Stimulated activated CD8-positive, alpha-beta memory T cell treated with anti-CD3 and anti-CD28 coated beads, Interleukin-2, amount 100 ng/mL, for 48 hours (primary cell): ENCODE results near the gene IL20.
"Not testable (repeated sequence)": the region's sequence is repeated elsewhere in the genome, so short reads cannot be mapped to it uniquely, and the experiment has no call there.

Source experiments
- DNase-seq, 2 donors: peaks; one replicate each; pipeline ENCODE4 v3.0.0-alpha.2; 2020; ENCODE audit warnings: low read depth in 2 of 2

Gene IL20

DNA sequence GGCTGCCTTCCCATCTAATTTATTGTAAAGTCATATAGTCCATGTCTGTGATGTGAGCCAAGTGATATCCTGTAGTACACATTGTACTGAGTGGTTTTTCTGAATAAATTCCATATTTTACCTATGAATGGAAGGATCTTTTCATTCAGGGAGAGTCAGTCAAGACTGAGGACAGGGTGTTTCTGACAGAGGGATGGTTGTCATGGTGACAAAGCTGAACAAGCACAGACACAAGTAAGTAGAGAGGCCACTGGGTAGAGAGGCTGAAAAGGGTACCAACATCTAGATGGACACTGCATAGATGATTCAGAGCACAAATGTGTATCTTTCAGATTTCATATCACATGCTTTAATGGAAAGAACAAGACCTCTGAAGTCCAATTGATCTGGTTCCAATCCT lies 22.6 kb upstream of the IL20 start:
- no peak for DNase-seq

GRCh38 chr1:206843626-206844025 lies 21.8 kb upstream of the IL20 start:
- no peak for DNase-seq

DNA sequence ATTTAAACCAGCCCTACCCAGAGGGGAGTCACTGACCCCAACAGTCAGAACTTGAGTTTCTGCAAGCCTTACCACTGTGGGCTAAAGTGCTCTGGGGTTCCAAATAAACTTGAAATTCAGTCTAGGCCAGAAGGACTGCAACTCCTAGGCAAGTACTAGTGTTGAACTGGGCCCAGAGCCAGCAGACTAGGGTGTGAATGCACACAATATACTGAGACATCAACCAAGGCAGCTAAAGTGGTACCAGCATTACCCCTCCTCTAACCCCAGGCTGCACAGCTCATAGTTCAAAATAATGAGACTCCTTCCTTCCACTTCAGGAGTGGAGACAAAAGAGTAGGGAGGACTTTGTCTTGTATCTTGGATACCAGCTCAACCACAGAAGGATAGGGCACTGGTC lies 18.9 kb upstream of the IL20 start:
- DNase-seq: no peak

DNA sequence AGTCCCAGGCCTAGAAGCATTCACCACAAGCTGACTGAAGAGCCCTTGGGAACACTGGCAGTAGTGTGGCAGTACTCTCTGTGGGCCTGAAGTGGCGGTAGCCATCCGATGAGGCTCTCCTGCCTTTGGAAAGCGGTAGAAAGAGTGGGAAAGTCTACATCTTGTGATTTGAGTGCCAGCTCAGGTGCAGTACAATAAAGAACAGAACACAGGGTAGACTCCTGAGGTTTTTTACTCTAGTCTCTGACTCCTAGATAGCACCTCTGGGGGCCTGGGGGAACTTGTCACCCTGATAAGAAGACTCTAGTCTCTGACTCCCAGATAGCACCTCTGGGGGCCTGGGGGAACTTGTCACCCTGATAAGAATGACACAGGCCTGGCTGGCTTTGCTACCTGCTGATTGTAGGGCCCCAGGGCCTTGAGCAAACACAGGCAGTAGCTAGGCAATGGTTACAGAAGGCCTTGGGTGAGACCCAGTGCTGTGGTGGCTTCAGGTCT lies 18.0 kb upstream of the IL20 start:
- DNase-seq: no peak

- no peak for DNase-seq
Measured at GRCh38 chr1:206847946-206848345, 17.5 kb upstream of the IL20 start.

DNA sequence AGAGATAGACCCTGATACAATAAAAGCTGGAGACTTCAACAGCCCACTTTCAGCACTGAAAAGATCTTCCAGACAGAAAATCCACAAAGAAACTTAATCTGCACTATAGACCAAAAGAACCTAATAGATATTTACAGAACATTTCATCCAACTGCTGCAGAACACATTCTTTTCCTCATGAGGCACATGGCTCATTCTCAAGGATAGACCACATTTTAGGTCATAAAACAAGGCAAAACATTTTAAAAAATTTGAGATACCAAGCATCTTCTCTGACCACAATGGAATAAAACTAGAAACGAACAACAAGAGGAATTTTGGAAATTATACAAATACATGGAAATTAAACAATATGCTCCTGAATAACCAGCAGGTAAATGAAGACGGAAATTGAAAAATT lies 15.0 kb upstream of the IL20 start:
- DNase-seq: no peak

- DNase-seq: no peak
Measured at GRCh38 chr1:206851341-206852010, 13.9 kb upstream of the IL20 start.

GRCh38 chr1:206852662-206853061 lies 12.8 kb upstream of the IL20 start:
- DNase-seq: not testable (repeated sequence)

DNA sequence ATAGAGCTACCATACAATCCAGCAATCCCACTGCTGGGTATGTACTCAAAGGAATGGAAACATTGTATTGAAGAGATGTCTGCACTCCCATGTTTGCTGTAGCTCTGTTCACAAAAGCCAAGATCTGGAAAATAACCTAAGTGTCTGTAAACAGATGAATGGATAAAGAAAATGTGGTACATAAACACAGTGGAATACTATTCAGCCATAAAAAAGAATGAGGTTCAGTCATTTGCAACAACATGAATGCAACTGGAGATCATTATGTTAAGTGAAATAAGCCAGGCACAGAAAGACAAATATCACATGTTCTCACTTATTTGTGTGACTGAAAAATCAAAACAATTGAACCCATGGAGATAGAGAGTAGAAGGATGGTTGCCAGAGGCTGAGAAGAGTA lies 11.7 kb upstream of the IL20 start:
- not testable (repeated sequence) for DNase-seq

DNA sequence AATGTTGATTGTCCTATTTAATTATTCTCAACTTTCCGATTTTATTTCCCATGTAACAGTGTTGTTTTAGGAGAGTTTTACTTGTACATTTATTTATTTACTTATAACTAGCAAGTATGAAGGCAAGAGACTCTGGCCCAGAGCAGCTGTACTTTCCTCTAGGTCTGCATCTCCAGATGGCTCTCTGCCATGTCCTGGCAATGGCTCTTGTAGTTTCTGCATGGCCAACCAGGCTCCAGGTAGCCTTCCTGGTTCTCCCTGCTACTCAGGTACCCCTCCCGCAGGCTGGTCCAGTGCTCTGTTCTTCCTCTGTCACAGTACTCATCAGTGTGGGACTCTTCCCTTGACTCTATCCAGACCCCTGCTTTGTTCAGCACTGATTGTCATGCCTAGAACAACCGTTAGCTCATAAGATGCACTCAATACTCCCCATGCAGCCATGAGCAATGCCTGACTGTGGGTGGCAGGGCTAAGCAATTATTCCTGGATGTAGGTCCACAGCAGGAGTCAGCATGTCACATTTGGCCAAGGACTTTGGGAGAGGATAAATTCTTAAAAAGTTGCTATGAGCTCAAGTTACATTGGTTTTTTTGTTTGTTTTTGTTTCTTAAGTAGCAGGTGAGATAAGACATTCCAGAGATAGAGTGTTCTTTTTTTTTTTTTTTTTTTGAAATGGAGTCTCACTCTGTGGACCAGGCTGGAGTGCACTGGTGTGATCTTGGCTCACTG lies 10.9 kb upstream of the IL20 start:
- no peak for DNase-seq

- no peak for DNase-seq
Measured at GRCh38 chr1:206855859-206856258, 9.6 kb upstream of the IL20 start.

DNA sequence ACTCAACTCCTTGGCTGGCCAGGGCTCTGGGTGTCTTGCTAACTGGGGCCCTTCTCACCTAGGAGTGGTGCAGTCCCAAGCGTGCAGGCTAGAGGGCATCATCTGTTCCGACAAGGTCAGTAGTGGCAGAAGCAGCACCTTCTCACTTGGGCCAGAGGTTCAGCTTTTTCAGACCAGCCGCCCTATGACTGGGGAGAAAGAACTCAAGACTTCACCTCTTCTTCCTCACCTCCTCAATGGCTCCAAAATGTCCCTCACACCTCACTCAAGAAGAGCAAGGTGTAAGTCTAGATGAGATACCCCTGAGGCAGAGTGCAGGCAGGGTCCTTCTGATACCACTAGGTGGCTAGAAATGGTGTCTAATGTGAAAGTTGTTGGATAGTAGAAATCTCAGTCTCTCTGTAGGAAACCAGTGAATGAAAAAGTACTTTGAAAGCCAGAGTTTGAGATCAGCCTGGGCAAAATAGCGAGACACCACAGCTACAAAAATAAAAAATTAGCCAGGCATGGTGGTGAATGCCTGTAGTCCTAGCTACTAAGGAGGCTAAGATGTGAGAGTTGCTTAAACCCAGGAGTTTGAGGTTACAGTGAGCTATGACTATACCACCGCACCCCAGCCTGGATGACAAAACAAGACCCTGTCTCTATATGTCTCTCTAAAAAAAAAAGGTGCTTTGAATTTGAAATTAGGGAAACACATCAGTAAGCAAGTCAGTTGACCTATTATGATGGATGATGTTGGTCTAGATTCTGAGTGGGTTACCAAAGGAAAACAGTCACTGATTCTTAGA lies 8.6 kb upstream of the IL20 start:
- DNase-seq: no peak

GRCh38 chr1:206859082-206859521 lies 6.3 kb upstream of the IL20 start:
- no peak for DNase-seq

- DNase-seq: no peak
Measured at GRCh38 chr1:206860165-206860564, 5.3 kb upstream of the IL20 start.

DNA sequence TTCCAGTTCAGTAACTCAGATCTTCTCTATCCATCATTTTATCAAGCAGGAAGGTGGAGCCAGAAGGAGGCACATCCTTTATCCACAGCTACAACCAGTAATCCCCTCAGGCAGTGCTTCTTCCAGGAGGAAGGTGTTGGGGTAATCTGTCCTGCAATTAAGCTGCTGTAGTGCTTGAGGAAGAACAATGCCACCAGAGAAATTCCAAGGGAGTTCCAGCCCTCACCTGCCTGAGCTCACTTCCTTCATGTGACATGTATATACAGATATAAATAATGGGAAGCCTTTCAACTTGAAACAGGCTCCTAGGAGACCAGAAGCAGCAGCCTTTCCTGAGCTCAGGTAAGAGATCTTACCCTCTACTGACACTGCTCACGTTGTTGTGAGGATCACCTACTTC lies 2.2 kb upstream of the IL20 start:
- no peak for DNase-seq

DNA sequence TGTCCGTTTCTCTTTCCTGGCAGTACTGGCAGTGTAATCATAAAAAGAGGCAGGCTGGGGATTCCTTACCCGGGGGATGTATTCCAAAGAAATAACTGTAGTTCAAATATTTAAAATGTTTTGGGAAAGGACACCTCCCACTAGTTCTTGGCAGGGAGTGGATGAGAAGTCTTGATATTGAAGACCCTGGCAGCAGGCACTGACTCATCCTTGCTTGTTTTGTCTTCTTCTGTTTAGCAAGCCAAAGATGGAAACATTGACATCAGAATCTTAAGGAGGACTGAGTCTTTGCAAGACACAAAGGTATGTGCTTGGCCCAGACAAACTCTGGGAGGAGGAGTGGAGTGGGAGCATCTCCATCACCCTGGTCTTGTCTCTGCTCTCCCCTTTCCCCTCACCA lies 639 bp downstream of the IL20 start:
- DNase-seq: no peak

DNA sequence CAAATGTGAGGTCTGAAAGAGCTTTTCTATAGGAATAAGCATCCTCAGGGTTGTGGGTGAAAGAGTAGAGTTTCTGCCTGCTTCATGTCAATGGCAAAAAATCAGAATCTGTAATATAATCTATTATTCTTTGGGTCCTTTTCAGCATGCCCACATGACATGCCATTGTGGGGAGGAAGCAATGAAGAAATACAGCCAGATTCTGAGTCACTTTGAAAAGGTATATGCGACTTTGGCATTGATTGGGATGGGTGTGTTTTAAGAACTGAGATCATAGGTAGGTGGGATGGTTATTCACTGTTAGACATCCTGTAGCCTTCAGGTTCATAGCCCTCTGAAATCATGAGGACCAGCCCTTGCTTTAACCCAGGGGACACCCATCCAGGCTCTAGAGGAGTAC lies 1.8 kb downstream of the IL20 start:
- DNase-seq: no peak

GRCh38 chr1:206867716-206868115 lies 2.3 kb downstream of the IL20 start:
- no peak for DNase-seq

DNA sequence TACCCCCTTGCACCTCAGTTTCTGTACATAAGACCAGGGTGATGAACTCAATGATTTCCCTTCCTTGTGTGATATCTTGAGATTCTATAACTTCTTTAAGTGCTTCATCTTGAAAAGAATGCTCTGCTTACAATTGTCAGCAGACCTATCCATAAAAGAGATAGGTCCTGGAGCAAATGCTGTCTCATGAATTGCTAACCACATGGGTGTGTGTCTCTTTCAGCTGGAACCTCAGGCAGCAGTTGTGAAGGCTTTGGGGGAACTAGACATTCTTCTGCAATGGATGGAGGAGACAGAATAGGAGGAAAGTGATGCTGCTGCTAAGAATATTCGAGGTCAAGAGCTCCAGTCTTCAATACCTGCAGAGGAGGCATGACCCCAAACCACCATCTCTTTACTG lies 2.8 kb downstream of the IL20 start:
- DNase-seq: no peak

DNA sequence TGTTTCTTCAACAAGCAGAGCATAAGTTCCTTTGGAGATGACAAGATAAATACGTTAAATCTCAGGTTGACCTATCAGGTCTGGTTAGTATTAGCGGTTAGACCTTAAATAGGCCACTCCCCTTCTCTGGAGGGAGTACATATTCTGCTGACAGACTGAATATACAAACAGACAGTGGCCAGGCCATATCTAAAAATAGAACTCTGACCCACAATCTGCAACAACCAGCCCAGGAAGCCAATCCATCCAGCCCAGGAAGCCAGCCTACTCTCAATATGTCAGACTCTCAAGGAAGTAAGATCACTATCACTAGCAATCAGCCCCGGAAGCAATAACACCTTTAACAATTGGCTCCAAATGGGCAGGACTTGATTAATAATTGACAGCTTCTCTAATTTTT lies 6.7 kb downstream of the IL20 start:
- no peak for DNase-seq

DNA sequence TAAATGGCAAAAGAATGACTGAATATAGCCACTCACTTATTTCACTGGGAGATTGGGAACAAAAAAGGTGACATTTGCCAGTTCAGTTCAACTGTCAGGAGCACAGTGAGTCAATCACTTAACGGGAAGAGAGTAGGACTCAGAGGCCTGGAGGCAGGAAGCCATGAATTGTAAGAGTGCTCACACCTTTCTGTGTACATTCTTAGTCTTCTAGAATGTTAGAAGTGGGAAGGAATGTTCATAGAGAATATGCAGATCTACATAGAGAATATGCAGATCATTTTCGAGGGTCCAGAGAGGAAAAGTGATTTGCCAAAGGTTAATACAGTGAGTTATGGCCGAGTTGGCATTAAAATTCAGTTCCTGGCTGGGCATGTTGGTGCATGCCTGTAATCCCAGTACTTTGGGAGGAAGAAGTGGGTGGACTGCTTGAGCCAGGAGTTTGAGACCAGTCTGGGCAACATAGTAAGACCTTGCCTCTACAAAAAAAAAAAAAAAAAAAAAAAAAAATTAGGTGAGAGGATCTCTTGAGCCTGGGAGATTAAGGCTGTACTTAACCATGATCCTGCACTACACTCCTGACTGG lies 8.3 kb downstream of the IL20 start:
- no peak for DNase-seq

- DNase-seq: no peak
Measured at GRCh38 chr1:206875752-206876377, 10.4 kb downstream of the IL20 start.
